ENCODE measurements around the gene FASN.
"Not testable (repeated sequence)": the region's sequence is repeated elsewhere in the genome, so short reads cannot be mapped to it uniquely, and the experiment has no call there.

FASN gene

GRCh38 chr17:82098169-82098938 is at the start of gene FASN:
Gene FASN, minus strand, starts transcription at chr17:82098236. Its CDS starts 1,791 bp downstream, at chr17:82096445.
- peak; percentile 80 to 85 for DNase-seq (ENCODE audit: low read depth in 2 of 2, low spot score in 1 of 2)

GRCh38 chr17:82146663-82147654 is 48.9 kb upstream of the FASN start:
- DNase-seq (ENCODE audit: low read depth in 2 of 2, low spot score in 1 of 2): no peak

- no peak for DNase-seq (ENCODE audit: low read depth in 2 of 2, low spot score in 1 of 2)
Measured at GRCh38 chr17:82145550-82146155, 47.6 kb upstream of the FASN start.

- DNase-seq (ENCODE audit: low read depth in 2 of 2, low spot score in 1 of 2): no peak
Measured at GRCh38 chr17:82143333-82143732, 45.3 kb upstream of the FASN start.

- not testable (repeated sequence) for DNase-seq (ENCODE audit: low read depth in 2 of 2, low spot score in 1 of 2)
Measured at GRCh38 chr17:82139961-82140360, 41.9 kb upstream of the FASN start.

GRCh38 chr17:82138511-82138992 is 40.5 kb upstream of the FASN start:
- DNase-seq (ENCODE audit: low read depth in 2 of 2, low spot score in 1 of 2): no peak

- DNase-seq (ENCODE audit: low read depth in 2 of 2, low spot score in 1 of 2): no peak
Measured at GRCh38 chr17:82134101-82134500, 36.1 kb upstream of the FASN start.

- DNase-seq (ENCODE audit: low read depth in 2 of 2, low spot score in 1 of 2): not testable (repeated sequence)
Measured at GRCh38 chr17:82133166-82133953, 35.3 kb upstream of the FASN start.

GRCh38 chr17:82129095-82129494 is 31.1 kb upstream of the FASN start:
- DNase-seq (ENCODE audit: low read depth in 2 of 2, low spot score in 1 of 2): no peak

- DNase-seq (ENCODE audit: low read depth in 2 of 2, low spot score in 1 of 2): no peak
Measured at GRCh38 chr17:82128287-82128686, 30.3 kb upstream of the FASN start.

GRCh38 chr17:82127704-82128103 is 29.7 kb upstream of the FASN start:
- no peak for DNase-seq (ENCODE audit: low read depth in 2 of 2, low spot score in 1 of 2)

- no peak for DNase-seq (ENCODE audit: low read depth in 2 of 2, low spot score in 1 of 2)
Measured at GRCh38 chr17:82127315-82127595, 29.2 kb upstream of the FASN start.

GRCh38 chr17:82126556-82127314 is 28.7 kb upstream of the FASN start:
- DNase-seq (ENCODE audit: low read depth in 2 of 2, low spot score in 1 of 2): peak; percentile 31 to 50

GRCh38 chr17:82124101-82124500 is 26.1 kb upstream of the FASN start:
- DNase-seq (ENCODE audit: low read depth in 2 of 2, low spot score in 1 of 2): no peak

GRCh38 chr17:82121660-82122629 is 23.9 kb upstream of the FASN start:
- DNase-seq (ENCODE audit: low read depth in 2 of 2, low spot score in 1 of 2): no peak

GRCh38 chr17:82121246-82121645 is 23.2 kb upstream of the FASN start:
- DNase-seq (ENCODE audit: low read depth in 2 of 2, low spot score in 1 of 2): no peak

- no peak for DNase-seq (ENCODE audit: low read depth in 2 of 2, low spot score in 1 of 2)
Measured at GRCh38 chr17:82120148-82120547, 22.1 kb upstream of the FASN start.

GRCh38 chr17:82118815-82119380 is 20.9 kb upstream of the FASN start:
- DNase-seq (ENCODE audit: low read depth in 2 of 2, low spot score in 1 of 2): no peak

Data from stimulated activated CD8-positive, alpha-beta memory T cell treated with anti-CD3 and anti-CD28 coated beads, Interleukin-4, amount 100 ng/mL, for 4 hours (primary cell).